D721Med (cell line): ENCODE measurements around the gene POU2F1.

ENCODE experiments used
- DNase-seq: peaks from one replicate; pipeline ENCODE4 v3.0.0; 2011; ENCODE audit warnings: low spot score; ENCODE audit not compliant: insufficient read length
- FAIRE-seq: peaks from 2 replicates; lab custom pipeline; 2011; peaks lifted over from hg19 to GRCh38; lab: Jason Lieb, UNC
- CTCF ChIP-seq: IDR thresholded peaks from 2 replicates; pipeline ENCODE4 v1.5.1; 2012; ENCODE audit warnings: mild to moderate bottlenecking, control low read depth; ENCODE audit not compliant: insufficient read depth; ENCODE audit errors: missing control alignments

The POU2F1 gene

GRCh38 chr1:167439301-167439988 lies 218.8 kb downstream of the POU2F1 start:
- no peak for FAIRE-seq
- peak; percentile 90 for DNase-seq
- no peak for TF ChIP-seq CTCF

DNA sequence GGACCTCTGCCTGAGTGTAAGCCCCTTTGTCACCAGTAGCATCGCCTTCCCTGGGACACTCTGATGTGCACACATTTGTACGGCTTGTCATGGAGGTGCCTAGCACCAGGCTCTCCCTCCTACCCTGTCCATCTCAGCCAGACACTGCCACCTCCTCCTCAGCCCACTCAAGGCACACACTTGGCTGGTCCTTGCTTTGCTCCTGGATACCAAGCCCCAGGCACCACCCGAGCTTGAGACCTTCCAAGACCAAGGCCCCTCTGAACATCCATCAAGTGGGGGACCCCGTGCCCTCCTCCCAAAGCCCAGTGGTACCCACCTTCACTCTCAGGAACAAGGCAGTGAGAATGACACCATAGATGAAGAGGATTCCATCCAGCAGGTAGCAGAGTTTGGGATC lies 219.7 kb downstream of the POU2F1 start:
- TF ChIP-seq CTCF = no peak
- DNase-seq (no peak), FAIRE-seq (no peak)

DNA sequence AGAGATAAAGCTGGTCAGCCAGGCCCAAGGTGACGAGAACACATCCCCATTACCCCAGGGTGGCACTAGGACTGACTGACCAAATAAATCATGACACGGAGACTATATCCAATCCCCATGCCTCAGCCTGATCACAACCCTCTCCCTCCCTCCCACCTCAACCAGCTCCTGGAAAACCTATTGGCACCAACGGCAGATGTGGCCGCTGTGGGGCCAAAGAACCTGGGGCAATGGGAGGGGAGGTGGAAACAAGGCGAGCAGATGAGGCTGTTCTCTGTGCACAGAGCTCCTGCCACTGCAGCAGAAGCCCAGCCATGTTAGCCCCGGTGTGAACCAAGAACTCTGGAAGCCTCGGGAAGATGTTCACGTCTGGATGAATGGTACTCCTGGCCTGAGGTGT lies 220.1 kb downstream of the POU2F1 start:
- no peak for TF ChIP-seq CTCF
- DNase-seq (no peak), FAIRE-seq (no peak)

DNA sequence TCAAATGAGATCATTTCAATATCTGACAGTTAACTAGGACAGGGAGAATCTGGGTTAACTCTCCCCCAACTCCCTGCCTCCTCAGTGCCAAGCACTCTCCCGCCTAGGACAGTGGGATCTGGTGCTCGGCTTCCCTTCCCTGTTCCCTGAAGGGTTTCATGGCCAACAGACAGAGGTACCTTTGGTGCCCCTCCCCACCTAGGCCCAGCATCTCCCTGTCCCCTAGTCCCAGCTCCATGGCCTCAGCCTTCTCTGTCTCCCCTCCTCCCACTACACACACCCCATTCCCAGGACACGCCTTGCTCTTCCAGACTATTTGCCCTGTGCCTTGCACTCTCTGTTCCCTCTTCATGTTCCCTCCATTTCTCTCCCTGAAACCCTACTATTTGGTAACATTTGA lies 220.5 kb downstream of the POU2F1 start:
- DNase-seq (no peak), FAIRE-seq (no peak)
- TF ChIP-seq CTCF = no peak

- TF ChIP-seq CTCF = peak; percentile 98
- DNase-seq (peak; percentile 89), FAIRE-seq (no peak)
Observed at GRCh38 chr1:167442142-167442848, 221.6 kb downstream of the POU2F1 start.

DNA sequence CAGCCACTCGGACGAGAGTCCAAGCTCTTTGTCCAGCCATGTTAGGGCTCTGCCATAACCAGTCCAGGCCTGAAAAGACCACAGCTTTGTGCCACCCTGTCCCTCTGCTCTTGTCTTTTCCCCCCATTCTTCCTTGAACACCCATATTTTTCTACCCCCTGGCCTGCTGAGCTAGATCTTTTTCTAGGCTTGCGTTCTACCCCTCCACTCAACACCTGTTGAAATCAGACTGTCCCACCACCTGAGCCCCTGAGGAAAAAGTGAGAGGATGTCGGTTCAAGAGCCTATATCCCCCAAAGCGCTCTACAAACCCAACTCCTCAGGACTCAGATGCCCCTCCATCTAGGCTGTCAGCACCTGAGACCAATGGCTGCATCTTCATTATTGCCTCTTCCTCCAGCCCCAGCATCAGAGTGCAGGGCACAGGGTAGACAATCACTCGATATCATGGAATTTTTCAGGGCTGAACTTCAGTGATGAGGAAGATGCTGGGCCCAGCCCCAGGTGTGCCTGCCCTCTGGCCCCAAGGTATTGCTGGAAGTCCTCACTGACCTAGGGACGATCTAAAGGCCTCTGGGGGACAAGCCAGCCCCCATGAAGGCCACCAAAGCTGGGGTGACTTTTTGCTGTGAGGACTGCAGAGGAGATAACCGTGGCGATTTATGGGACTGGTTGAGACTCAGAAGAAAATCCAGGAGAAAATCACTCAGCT lies 222.3 kb downstream of the POU2F1 start:
- TF ChIP-seq CTCF = no peak
- DNase-seq (no peak), FAIRE-seq (no peak)
